GM13977 (cell line): ENCODE results near the gene RNF7.

Experiments used
- DNase-seq: peaks from one replicate; pipeline ENCODE4 v3.0.0; 2012; ENCODE audit warnings: low spot score
- in situ Hi-C: fragments of 300-500 bp; cut with MboI; formaldehyde crosslinking; loops from one replicate; pipeline ENCODE4 v1.12.0; 2022; ENCODE audit warnings: low sequenced_read_pairs, low pct_unique_long_range_greater_than_20kb, mixed read lengths, inconsistent platforms; ENCODE audit not compliant: unreplicated experiment
- TF ChIP-seq, protein P1 (sequence below): IDR thresholded peaks from 2 replicates; pipeline ENCODE4 v1.5.1; 2012; ENCODE audit warnings: mild to moderate bottlenecking, control low read depth; ENCODE audit not compliant: insufficient read depth; ENCODE audit errors: extremely low read depth, missing control alignments

The RNF7 gene

DNA sequence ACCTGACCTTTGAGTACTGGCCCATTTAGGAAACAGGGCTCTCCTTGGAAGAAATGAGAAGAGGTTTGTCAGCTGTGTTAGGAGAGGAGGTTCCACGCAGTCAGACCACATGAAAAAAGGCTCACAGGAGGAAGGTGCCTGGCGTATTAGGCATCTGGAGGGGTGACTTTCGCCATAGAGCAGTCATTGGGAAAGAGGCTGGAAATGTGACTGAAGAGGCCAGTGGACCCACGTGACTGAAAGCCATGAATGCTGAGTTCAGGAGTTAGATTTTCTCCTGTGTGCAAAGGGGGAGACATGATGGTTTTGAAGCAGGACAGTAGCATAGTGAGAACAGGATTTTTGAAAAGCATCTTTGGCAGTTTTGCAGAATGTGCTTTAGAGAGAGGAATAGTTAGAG lies 29.7 kb upstream of the RNF7 start:
- no peak for DNase-seq
- TF ChIP-seq, protein P1, sequence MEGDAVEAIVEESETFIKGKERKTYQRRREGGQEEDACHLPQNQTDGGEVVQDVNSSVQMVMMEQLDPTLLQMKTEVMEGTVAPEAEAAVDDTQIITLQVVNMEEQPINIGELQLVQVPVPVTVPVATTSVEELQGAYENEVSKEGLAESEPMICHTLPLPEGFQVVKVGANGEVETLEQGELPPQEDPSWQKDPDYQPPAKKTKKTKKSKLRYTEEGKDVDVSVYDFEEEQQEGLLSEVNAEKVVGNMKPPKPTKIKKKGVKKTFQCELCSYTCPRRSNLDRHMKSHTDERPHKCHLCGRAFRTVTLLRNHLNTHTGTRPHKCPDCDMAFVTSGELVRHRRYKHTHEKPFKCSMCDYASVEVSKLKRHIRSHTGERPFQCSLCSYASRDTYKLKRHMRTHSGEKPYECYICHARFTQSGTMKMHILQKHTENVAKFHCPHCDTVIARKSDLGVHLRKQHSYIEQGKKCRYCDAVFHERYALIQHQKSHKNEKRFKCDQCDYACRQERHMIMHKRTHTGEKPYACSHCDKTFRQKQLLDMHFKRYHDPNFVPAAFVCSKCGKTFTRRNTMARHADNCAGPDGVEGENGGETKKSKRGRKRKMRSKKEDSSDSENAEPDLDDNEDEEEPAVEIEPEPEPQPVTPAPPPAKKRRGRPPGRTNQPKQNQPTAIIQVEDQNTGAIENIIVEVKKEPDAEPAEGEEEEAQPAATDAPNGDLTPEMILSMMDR: no peak
- in situ Hi-C loops: no loop called here

DNA sequence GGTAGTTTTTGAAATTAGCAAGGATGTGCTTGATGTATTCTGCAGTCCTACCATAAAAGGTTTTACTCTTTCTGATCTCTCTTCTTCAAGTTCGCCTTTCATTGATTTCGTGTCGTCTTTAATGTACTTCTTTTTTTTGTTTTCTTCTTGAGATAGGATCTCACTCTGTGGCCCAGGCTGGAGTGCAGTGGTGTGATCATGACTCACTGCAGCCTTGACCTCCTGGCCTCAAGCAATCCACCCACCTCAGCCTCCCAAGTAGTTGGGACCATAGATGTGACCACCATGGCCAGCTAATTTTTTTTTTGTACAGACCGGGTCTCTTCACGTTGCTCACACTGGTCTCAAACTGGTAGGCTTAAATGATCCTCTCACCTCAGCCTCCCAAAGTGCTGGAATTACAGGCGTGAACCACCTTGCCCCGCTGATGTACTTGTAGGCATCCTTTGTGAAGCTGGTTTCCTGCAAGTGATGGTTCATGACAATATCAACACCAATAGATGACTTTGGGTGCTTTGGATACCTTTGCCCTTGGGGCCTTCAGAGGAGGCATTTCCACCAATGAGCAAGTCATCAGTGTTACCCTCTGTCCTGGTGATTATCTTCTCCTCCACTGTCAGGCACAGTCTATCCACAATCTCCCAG lies 28.9 kb upstream of the RNF7 start:
- DNase-seq: no peak
- TF ChIP-seq, protein P1: no peak
- in situ Hi-C loops: no loop called here

DNA sequence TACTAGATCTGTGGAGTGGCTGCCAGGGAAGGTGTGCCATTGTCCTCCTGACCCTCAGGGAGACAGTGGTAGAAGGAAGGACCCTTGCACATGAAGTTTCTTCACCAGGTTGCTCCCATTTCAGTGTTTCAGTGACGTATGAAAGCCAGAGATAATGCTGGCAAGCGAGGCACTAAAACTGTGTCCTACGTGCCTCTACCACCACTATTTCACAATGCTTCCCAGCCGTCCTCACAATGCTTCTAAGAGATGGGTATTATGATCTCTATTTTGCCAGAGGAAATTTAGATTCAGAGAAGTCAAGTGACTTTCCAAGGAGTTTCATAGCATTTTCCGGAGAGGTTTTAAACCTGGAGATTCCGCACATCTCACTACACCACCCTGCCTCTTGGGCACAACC lies 28.0 kb upstream of the RNF7 start:
- no peak for DNase-seq
- in situ Hi-C loops: no loop called here
- TF ChIP-seq, protein P1: no peak

DNA sequence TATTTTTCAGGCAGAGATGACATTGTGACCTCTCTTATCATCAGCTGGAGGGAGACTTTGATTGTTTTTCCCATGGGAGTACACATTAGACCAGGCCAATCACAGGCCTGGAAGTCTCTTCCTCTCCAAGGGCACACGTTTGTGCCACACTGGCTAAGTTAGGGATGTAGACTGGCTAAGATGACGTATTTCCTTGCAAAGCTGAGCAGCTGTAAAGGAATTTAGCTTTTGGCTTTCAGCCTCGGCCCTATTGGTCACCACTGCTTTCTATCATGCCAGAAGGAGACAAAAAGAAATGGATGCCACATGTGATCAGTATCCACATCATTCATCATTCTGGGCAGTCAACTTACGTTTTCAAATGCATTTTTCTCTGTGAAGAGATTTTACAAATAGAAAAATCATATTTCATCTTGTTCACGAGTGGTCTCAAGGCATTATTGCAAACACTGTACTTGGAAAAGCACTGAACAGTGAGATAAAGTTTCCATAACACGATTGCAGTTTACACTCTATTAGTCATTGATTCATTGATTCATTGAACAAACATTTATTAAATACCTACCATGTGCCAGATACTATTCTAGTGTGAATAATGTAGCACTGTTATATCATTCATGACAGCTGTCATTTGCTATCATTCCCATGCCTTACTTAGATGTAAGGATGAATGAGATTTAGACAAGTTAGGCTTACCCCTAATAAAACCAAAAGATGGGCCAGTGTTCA lies 27.0 kb upstream of the RNF7 start:
- DNase-seq: no peak
- TF ChIP-seq, protein P1: no peak
- in situ Hi-C loops: no loop called here

DNA sequence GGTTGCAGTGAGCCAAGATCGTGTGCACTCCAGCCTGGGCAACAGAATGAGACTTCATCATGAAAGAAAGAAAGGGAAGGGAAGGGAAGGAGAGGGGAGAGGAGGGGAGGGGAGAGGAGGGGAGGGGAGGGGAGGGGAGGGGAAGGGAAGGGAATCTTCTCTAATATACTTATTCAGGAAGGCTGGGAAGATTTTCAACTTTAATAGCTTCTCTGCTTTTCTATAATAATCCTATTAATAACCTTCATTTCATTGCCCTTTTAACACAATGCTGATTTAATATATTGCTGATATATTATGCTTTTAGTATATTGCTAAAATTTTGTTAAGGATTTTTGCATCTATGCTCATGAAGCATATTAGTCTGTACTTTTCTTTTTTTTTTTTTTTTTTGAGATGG lies 23.4 kb upstream of the RNF7 start:
- DNase-seq: no peak
- in situ Hi-C loops: no loop called here
- TF ChIP-seq, protein P1: no peak

DNA sequence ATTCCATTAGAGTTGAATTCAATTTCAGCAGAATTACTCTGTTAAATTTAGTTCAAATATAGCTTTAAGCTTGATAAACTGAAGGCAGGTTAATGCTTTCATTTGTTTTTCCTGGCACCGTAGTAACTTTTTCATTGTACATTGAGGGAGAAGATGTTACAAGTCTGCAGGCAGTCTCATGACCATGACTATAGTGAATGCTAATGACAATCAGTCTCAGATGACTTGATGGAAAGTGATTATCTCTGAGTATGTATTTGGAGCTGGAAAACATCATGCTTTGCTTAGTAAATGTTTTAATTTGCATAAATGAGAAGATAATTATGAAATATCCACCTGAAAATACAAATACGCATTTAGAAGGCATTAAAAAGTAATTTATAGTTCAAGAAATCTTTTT lies 16.0 kb upstream of the RNF7 start:
- in situ Hi-C loops: no loop called here
- DNase-seq: no peak
- TF ChIP-seq, protein P1: no peak
